Prostate gland (tissue), 2 donors: ENCODE measurements around the gene ARHGAP42.

ENCODE experiments used
- CTCF ChIP-seq, 4 experiments: fragments of 200-600 bp in 2 of 4; fragments of 450-650 bp in 2 of 4; sonication (generic) in 2 of 4; IDR thresholded peaks; 1 replicate in 3 of 4; 2 replicates in 1 of 4; pipeline ENCODE4 v1.5.1; 2016 to 2019; ENCODE audit warnings: antibody characterized with exemption in 4 of 4, mild to moderate bottlenecking in 2 of 4, moderate library complexity in 2 of 4
- POLR2AphosphoS5 ChIP-seq: sonication (generic); formaldehyde crosslinking; IDR thresholded peaks from one replicate; pipeline ENCODE4 v1.6.1; 2017; ENCODE audit warnings: antibody characterized with exemption

- TF ChIP-seq CTCF (IDR thresholded peaks at IDR 0.05) (no peak), POLR2AphosphoS5 (no peak)
Measured at GRCh38 chr11:100760744-100761143, 73.7 kb downstream of the ARHGAP42 start.
